Forelimb muscle (tissue), 1 donor: Measurements from ENCODE around the gene MOCS3. TPM values are rescaled to one million over a fixed set of nuclear protein-coding genes. Genes with fewer than 3 reads are reported as not detected.

Source experiments
- DNase-seq: peaks from one replicate; pipeline ENCODE4 v3.0.0-alpha.2; 2013; ENCODE audit warnings: low read depth
- polyA plus RNA-seq: library from polyadenylated mRNA; unstranded; fragments of 120-200 nt; gene quantifications from one replicate; pipeline ENCODE4 v1.2.1, GENCODE V29; 2013; ENCODE audit not compliant: insufficient read length

Gene MOCS3
- polyA plus RNA-seq: 3.0 TPM

GRCh38 chr20:50958615-50959542 lies at the start of gene MOCS3:
Gene MOCS3 (plus strand): TSS chr20:50958818. CDS start chr20:50958843, 25 bp downstream.
- DNase-seq: peak; percentile 88

DNA sequence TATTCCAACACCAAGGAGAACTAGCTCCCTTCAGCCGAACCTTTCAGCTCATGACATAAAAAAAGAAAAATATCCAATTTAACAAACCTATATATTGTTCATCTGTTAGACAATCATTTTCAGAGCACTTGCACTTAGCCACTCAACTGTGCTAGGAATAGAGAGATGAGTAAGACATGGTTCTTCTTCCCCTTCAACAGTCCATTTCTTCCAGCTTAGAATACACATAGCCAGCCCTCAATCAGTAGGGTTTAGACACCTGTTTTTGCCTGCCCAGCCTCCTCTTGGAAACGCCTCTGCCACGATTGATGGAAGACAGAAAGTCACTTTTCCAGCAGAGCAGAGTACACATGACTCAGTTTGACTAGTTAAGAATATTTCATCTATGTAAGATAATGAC lies 49.2 kb upstream of the MOCS3 start:
- no peak for DNase-seq

GRCh38 chr20:50911030-50911429 lies 47.6 kb upstream of the MOCS3 start:
- no peak for DNase-seq

GRCh38 chr20:50911716-50912115 lies 46.9 kb upstream of the MOCS3 start:
- DNase-seq: no peak

DNA sequence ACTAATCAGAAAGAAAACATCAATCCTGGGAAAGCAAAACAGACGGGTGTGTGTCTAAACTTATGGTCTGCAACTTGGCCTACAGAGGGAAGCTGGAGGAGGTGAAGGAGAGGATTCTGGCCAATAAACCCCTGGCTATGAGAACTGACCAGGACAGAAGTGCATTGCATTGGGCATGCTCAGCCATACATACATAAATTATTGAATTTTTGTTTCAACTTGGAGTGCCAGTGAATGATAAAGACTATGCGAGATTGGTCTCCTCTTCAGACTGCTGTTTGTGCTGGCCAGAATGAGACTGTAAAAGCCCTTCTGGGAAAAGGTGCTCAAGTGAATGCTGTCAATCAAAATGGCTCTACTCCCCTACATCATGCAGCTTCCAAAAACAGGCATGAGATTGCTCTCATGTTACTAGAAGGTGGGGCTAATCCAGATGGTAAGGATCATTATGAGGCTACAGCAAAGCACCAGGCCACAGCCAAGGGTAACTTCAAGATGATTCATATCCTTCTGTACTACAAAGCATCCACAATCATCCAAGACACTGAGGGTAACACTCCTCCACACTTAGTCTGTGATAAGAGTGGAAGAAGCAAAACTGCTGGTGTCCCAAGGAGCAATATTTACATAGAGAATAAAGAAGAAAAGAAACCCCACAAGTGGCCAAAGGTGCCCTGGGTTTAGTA lies 44.8 kb upstream of the MOCS3 start:
- DNase-seq: no peak

- no peak for DNase-seq
Measured at GRCh38 chr20:50915424-50915823, 43.2 kb upstream of the MOCS3 start.

GRCh38 chr20:50916257-50916656 lies 42.4 kb upstream of the MOCS3 start:
- DNase-seq: no peak

- DNase-seq: no peak
Measured at GRCh38 chr20:50916934-50917333, 41.7 kb upstream of the MOCS3 start.

DNA sequence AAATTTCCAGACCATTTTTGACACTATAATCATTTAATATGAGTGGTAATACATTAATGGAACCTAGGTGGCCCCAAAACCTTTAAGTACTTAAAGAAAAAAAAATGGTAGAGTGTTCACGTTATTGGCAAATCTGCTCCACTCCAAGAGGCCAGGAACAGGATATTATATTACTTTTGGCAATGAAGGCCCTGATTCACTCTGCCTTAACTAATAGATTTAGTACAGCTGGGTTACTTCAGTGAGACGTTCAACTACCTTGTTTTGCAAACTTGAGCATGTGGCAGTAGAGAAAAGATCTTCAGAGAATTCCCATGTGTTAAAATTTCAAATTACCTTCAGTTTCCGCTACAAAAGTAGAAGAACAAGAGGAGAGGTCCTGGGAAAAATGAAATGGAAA lies 40.2 kb upstream of the MOCS3 start:
- DNase-seq: no peak

DNA sequence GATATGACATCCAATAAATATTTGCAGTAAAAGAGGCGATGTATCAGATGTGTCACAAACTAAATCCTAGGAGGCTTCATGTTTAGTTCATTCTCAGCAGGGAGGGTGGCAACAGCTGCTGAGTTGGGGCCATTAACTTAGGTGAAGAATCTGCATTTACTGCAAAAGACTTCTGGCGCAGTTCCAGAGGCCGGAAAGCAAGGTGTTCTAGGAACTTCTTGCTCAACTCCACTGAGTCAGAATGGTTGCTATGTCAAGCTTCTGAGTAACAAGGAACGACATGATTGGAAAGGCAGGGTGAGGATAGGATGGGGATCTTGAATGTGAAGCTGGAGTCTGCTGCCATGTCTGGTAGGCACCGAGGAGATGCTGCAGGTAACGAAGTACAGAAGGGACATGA lies 39.1 kb upstream of the MOCS3 start:
- no peak for DNase-seq

- no peak for DNase-seq
Measured at GRCh38 chr20:50920997-50921396, 37.6 kb upstream of the MOCS3 start.

- no peak for DNase-seq
Measured at GRCh38 chr20:50921803-50922501, 36.7 kb upstream of the MOCS3 start.

DNA sequence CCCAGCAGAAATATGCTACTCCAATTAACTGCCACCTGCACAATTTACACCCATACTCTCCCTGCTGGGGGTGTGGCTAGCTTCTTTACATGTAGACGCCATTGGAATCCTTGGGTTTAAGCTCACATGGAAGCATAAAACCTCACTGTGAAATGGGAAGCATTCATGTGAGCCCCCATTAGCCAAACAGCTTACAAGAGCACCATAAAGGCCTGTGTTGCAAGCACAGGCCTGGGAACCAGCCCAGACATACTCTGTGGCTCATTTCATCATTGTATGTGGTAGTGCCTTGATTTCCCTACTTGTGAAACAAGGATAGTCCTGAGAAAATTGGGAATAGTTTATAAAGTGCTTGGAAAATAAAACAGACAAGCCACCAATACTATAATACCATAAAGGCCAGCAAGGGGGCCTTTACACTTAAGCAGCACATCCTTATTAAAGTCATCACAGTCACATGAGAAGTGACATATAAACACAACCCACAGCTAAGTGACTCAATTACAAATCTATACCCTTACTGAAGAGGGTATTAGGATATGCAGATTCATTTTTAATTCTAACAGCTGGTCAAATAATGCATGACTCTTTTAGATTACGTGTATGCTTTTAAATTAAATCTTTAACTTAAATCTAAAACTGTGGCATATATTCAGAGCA lies 34.2 kb upstream of the MOCS3 start:
- no peak for DNase-seq

DNA sequence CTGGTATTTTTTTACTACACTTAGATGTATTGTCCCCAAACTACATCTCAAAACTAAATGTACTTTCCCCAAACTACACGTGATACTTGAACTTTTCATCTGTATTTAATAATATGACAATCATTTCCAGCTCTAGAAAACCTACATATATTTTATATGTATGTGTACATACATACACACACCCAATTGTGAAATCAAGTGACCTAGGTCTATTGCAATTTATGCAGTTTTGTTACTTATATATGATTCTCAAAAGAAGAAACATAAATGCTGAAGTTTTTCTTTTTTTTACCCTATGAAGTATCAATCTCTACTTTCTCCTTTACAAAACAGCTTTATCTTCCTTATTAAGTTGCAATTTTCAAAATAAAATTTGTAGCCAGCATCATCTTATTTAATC lies 32.1 kb upstream of the MOCS3 start:
- no peak for DNase-seq

DNA sequence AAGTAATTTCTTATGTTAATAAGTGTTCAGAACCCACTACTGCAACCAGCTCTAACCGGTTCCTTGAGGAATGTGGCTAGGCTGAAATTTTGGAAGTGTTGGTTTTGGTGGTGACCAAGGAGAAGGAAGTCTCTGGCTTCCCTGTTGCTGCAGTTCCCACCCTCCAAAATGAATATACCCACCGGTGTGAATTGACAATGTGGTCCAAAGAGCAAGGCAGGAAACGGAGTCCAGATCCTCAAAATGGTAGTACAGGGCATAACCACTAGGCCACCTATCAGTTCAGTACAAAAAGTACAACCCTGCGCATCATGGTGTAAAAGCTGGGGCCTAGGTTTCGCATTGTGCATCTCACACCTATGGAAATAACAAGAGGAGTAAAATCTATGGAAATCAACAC lies 30.1 kb upstream of the MOCS3 start:
- no peak for DNase-seq

- peak; percentile 61 for DNase-seq
Measured at GRCh38 chr20:50929299-50930138, 29.1 kb upstream of the MOCS3 start.

- DNase-seq: no peak
Measured at GRCh38 chr20:50930139-50930975, 28.3 kb upstream of the MOCS3 start.

- no peak for DNase-seq
Measured at GRCh38 chr20:50930976-50931305, 27.7 kb upstream of the MOCS3 start.

DNA sequence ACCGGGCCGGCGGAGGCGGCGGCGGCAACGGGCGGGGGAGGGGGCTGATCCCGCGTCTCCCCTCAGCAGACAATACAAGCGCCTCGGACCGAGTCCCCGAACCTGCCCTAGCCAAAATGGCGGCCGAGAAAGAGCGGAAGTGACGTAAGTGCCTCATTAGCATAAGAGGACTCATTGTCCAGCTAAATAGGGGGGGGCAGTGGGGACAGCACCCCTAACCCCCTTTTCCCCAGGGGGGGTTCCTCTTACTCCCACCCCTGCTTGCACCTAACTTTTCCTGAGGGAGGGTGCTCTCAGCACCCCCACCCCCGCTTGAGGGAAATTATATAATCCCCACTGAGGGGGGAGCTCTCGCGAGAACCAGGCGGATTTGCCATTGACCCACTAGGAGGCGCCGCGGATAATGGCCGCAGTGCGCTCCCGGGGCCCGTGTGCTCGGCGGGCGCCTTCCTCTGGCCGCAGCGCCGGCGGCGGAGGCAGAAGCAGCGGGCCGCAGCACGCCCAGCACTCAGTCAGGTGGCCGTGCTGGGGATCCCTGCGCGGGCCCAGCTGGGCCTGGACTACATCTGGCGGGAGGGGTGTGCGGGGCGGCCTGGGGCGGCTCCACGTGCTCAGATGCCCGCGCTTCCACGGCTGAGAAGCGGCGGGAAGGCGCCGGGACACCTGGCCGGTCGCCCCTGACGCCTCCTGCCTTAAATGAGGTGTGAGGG lies 27.2 kb upstream of the MOCS3 start, which contains the start of gene ADNP:
TSS of gene ADNP (minus strand) at position 132 of the 710 bp plus-strand sequence. CDS start 27,441 bp downstream, outside the sequence.
- peak; percentile 87 for DNase-seq
